Right kidney (tissue), 9 donors: ENCODE results near the gene MAPK12.

ENCODE experiments used
- DNase-seq: peaks from one replicate; pipeline ENCODE4 v3.0.0-alpha.2; 2016
- long read RNA-seq, 8 donors: transcript quantifications; one replicate each; lab custom pipeline, GENCODE V29; 2026

MAPK12 gene
- long read RNA-seq, donor 1, partial matches to known transcripts = 0 of 4 reads
- long read RNA-seq, donor 1, other reads (novel, unspliced or antisense) = 0 of 4 reads
- long read RNA-seq, donor 2, partial matches to known transcripts = 0 of 1 reads
- long read RNA-seq, donor 2, other reads (novel, unspliced or antisense) = 0 of 1 reads
- long read RNA-seq, donor 3, partial matches to known transcripts = 0 of 2 reads
- long read RNA-seq, donor 3, other reads (novel, unspliced or antisense) = 0 of 2 reads
- long read RNA-seq, donor 4, partial matches to known transcripts = 0 of 1 reads
- long read RNA-seq, donor 4, other reads (novel, unspliced or antisense) = 0 of 1 reads
- long read RNA-seq, donor 5, partial matches to known transcripts = 0 of 3 reads
- long read RNA-seq, donor 5, other reads (novel, unspliced or antisense) = 0 of 3 reads
- long read RNA-seq, donor 6, partial matches to known transcripts = 0 of 2 reads
- long read RNA-seq, donor 6, other reads (novel, unspliced or antisense) = 0 of 2 reads
- long read RNA-seq, donor 7, transcript MAPK12-201 (12 exons, 1,918 nt) = major isoform, 5 of 6 reads
- long read RNA-seq, donor 7, partial matches to known transcripts = 0 of 6 reads
- long read RNA-seq, donor 7, other reads (novel, unspliced or antisense) = 0 of 6 reads
- long read RNA-seq, donor 8, partial matches to known transcripts = 0 of 3 reads
- long read RNA-seq, donor 8, other reads (novel, unspliced or antisense) = 0 of 3 reads

DNA sequence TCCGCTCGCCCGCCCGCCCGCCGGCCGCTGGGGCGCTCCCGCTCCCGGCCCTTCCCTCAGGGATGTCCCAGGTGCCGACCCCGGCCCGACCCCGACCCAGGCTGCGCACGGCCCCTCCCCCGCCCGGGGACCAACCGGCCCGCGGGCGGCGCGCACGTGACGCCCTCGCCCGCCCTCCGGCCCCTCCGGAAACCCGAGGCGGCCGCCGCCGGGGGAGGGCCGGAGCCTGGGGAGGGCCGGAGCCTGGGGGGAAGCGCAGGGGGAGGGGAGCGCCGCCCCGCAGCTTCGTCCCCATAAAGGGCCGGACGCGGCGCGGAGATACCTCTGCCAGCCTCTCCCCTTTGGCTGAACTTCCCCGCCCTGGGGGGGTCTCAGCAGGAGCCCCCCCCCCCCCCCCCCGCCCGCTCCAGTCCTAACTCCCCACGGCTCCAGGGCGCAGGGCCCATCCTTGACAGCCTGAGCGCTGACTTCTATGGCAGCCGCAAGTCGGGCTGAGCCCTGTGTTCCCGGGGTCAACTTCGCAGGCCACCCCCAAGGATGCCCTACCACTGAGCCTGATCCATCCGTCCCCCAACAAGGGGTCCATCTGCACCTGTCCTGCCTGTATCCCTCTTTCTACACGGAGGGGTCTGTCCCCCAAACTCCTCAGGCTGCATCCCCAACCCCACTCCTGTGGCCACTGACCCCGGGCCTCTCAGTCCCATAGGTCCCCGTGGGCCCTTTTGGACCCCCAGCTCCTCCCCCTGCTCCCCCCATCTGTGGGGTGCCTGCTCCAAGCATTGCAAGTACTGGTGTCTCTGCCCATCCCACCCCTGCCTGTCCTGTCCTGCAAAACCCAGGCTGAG is at the start of gene MAPK12:
Gene MAPK12, minus strand, starts transcription at position 69 of the 845 bp plus-strand sequence. CDS start 174 bp downstream, outside the sequence.
- DNase-seq = no peak

- no peak for DNase-seq
Measured at GRCh38 chr22:50310949-50311444, 49.5 kb upstream of the MAPK12 start.

DNA sequence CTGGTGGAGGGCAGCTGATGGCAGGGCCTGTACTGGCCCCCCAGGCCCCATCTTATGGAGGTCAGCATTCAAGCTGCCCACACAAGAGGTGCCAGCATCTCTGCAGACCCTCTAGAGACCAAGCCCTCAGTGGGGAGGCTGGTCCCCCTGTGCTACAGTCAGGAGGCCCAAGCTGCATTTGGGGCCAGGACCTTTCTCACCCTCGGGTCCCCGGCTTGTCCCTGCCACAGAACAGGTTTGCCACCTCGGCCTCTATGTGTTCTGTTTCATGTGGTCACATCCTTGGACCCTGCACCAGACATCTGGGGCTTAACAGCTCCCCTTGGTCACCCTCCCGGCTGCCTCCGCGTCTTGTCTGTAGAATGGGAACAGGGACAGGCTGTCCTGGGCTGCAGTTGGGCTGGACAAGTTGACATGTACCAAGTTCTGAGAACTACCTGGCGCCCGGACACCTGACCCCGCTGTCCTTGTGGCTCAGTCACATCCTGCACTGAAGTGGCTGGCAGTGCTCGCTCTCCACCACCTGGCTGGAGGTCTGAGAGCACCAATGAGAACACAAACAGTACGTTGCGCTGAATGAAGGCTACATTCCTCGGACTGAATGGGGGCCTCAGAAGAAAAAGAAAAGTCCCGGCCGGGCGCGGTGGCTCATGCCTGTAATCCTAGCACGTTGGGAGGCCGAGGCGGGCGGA is 48.7 kb upstream of the MAPK12 start:
- DNase-seq = no peak

- no peak for DNase-seq
Measured at GRCh38 chr22:50309601-50309991, 48.1 kb upstream of the MAPK12 start.

DNA sequence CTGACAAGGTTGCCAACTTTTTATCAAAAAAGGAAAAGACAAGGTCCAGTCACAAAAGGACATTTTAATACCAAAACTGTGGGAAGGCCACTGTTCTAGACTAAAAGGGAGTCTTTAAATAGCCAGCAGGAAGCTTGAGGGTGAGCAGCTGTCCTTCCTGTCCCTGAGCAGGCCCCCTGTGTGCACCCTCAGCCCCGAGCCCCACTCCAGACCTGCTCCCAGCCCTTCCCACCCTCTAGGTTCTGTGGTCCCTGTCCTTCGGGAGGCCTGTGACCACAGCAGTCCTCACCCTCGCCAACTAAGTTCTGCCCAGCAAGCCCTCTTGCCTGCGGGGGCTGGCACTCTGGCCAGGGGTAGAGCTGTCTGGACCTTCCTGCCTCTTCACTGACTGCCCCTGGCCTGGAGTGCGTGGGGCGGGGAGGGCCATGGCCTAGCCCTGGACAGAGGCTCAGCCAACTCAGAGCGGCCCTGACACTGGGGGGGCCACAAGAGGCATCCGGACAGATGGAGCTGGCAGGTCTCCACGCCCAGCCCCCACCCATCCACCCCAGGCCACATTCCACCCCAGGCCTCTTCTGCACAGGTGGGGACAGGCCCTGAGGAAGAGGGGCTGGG is 47.6 kb upstream of the MAPK12 start:
- DNase-seq = no peak

DNA sequence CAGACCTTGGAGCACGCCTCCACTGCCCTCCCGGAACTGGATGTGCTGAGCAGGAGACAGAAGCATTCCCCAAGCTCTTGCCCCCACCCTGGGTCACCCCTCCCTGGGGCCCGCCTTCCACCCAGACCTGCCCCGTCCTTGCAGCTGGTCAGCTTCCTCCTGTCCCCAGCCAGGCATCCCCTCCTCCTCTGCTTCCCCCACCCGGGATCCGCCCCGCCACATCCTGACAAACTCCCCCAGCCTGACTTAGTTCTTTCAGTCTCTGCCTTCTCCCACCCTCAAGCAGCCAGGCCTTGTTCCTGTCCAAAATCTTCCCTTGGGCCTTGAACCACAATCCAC is 47.1 kb upstream of the MAPK12 start:
- DNase-seq = no peak

DNA sequence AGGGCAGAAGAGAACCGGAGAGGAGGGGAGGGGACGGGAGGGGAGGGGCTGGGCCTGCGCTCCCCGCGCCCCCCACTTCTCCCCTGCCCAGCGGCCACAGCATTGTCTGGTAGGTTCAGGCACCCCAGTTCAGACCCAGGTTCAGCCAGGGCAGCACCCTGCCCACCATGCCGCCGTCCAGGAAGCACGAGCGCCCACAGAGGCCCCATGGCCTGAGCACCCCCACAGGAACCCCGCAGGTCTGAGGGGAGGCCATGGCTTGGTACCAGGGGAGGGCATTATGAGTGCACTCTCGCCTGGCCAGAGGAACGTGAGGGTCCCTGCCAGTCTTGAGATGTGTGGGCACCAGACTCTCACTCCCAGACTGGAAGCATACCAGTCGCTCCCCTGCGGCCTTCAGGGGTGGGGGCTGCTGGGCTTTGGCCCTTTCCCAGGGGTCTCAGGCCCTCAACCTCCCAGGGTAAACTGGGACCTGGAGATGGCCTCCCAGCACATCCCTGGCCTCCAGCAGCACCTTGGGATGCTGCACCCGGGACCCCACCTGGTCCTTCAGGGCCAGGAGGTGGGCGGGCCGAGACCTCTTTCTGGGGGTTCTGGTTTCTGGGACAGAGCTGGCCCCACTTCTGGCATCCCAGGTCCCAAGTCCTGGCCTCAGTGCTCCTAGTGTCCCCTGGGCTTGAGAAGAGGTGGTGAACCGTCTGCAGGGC is 46.6 kb upstream of the MAPK12 start:
- peak; percentile 68 for DNase-seq

DNA sequence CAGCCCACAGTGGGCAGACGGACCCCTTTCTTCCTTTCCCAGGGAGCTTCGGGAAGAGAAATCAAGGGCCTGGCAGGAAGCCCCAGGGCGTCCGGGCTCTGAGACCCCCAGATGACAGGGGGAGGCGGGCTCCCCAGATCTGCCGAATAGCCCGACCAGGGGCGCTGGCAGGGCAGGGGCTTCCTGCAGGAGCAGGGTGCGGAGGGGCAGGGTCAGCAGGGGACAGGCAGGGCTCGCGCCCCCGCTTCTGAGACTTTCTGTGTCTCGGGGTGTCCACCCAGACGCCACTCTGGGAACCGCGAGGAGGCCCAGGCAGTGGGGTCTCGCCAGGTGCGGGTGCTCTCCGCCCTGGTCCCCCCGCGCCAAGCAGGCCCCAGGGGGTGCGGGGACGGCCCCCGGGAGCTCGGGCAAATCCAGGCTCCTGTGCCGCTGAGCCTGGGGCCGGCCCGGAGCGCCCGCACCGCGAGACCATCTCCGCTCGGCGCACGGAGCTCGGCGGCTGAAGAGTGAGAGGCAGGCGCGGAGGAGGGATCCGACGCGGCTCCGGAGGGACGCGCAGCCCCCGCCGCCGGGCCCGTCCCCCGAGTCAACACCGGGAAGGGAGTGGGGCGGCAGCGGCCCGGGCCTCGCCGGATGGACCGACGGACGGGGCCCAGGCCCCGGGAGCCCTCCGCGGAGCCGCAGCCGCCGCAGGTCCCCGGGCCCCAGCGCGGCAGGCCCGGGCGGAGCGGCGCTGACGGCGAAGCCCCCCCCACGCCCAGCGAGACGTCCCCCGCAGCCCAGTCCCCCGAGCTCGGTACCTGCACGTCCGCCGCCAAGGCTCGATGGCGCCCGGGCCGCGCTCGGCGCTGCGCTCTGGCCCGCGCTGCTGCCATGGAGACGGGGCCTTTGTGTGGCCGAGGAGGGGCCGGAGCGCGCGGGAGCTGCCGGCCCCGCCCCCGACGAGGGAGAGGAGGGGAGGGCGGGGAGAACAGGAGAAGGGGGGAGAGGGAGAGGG is 45.6 kb upstream of the MAPK12 start, which contains the start of gene PLXNB2:
Gene PLXNB2, minus strand, starts transcription at position 894 of the 997 bp plus-strand sequence. CDS start 17,062 bp downstream, outside the sequence.
- DNase-seq = peak; percentile 75

DNA sequence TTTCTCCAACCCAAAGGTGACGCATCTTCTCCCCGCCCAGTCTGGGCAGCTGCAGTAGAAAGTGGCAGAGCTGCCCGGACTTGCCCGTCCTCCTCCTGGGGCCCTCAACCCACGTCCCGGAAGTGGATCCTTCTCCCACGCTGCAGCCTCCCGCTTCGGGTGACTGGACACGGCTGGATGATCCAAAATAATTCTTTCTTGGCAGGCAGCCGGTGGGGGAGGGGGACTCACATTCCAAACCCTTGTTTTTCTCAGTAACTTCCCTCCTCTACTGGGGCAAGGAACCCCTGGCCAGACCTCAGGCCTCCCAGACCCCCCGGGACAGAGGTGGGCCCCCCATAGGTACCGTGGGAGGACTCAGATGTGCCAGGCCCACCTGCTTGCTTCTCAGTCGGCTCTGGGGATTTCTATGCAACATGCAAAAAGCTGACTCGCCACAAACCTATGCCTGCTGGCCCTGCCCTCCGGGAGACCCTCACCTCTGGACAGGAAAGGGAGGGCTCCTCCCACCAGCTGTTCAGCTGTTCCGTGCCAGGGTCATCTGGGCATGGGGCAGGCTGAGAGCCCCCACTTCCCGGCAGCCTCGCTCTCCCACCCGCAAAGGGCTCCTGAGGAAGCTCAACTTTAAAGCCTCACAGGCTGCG is 44.6 kb upstream of the MAPK12 start:
- peak; percentile 83 for DNase-seq

DNA sequence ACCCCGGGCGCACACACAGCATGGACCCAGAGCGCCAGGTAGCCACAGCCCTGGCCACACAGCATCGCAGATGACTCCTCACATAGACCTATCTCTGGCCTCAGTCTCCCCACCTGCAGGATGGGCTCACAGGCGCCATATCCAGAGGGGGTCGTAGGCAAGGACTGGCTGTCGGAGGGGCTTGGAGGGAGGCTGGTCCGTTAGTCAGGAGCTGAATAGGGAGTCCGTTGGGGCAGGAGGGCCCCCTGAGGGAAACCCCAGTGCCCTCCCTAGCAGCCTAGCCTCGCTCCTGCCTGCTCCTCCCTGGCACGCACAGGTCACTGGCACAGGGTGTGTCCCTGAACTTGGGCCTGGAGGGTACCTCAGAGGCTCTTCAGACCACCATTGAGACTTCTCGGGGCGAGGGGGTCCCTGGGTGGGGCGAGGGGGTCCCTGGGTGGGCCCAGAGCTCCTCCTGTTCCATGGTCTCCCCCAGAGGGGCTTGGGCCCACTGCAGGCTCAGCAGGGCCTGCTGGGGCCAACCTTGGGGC is 44.0 kb upstream of the MAPK12 start:
- no peak for DNase-seq

GRCh38 chr22:50304528-50305392 is 43.3 kb upstream of the MAPK12 start:
- no peak for DNase-seq

DNA sequence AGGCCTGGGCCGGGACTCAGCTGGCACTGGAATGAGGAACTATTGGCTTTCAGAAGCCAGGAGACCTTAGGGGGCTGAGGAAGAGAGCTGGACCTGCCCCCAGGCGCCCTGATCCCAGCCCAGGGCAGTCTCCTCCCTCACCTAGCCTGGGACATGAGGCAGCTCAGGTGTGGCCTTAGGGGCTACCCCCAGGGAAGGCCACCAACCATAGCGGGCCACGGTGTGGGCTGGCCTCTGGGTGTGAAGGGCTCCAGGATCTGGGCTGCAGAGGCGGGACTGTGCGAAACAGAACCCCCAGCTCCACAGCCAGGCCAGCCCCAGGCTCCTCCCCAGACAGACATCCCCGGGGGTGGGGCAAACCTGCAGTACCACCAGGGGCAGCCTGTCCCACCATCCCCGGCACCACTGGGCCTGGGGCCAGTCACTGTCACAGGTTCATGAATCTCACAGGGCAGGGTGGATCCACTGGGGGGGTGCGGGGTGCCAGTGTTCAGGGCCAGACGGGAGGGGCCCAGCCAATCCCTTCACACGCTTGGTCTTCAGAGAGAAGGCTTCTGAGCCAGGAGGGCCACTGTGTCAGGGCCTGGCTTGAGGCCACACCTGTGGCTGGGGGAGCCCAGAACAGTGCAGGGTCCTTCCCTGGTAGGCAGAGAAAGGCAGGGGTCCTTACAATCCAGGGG is 42.5 kb upstream of the MAPK12 start:
- no peak for DNase-seq

DNA sequence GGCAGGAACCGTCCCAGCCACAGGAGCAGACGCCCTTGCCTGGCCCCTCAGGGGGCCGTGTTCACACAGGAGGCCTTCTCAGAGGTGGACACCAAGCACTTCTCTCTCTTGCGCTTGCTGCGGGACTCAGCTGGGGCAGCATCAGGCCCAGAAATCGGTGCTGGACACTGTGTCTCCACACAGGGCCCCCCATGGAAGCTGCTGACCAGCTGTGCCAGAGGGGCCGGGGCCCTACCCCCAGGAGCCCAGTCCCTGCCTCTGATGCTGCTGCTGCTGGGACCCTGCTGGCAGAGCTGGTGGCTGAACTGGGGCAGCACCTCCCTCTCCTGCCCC is 42.0 kb upstream of the MAPK12 start:
- DNase-seq = no peak

DNA sequence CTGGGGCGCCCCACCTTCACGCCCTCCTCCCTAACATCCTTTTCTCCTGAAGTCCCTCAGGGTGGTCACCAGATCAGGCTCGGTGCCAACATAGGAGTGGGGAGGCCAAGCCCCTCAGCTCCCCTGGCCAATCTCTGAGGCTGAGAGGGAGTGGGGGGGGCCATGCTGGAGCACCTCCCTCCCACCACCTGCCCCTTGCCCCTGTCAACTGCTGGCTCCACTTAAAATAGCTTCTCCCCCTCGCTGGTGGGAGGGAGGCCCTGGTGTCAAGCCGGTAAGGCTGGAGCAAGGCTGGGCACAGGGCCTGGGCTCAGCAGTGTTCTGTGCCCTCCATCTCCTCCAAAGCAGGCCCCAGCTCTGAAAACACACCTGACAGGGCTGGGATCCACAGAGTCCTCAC is 41.1 kb upstream of the MAPK12 start:
- no peak for DNase-seq

GRCh38 chr22:50302041-50302541 is 40.6 kb upstream of the MAPK12 start:
- DNase-seq = no peak

- no peak for DNase-seq
Measured at GRCh38 chr22:50301581-50301991, 40.1 kb upstream of the MAPK12 start.
